GM21515 (cell line): Measurements from ENCODE around the gene MUC5AC.
"Not testable (repeated sequence)": the region's sequence is repeated elsewhere in the genome, so short reads cannot be mapped to it uniquely, and the experiment has no call there.

ENCODE experiments used
- ATAC-seq: cut with Tn5 transposase; IDR thresholded peaks from one replicate; pipeline ENCODE4 v1.9.1; 2021; ENCODE audit not compliant: unreplicated experiment

MUC5AC gene, protein sequence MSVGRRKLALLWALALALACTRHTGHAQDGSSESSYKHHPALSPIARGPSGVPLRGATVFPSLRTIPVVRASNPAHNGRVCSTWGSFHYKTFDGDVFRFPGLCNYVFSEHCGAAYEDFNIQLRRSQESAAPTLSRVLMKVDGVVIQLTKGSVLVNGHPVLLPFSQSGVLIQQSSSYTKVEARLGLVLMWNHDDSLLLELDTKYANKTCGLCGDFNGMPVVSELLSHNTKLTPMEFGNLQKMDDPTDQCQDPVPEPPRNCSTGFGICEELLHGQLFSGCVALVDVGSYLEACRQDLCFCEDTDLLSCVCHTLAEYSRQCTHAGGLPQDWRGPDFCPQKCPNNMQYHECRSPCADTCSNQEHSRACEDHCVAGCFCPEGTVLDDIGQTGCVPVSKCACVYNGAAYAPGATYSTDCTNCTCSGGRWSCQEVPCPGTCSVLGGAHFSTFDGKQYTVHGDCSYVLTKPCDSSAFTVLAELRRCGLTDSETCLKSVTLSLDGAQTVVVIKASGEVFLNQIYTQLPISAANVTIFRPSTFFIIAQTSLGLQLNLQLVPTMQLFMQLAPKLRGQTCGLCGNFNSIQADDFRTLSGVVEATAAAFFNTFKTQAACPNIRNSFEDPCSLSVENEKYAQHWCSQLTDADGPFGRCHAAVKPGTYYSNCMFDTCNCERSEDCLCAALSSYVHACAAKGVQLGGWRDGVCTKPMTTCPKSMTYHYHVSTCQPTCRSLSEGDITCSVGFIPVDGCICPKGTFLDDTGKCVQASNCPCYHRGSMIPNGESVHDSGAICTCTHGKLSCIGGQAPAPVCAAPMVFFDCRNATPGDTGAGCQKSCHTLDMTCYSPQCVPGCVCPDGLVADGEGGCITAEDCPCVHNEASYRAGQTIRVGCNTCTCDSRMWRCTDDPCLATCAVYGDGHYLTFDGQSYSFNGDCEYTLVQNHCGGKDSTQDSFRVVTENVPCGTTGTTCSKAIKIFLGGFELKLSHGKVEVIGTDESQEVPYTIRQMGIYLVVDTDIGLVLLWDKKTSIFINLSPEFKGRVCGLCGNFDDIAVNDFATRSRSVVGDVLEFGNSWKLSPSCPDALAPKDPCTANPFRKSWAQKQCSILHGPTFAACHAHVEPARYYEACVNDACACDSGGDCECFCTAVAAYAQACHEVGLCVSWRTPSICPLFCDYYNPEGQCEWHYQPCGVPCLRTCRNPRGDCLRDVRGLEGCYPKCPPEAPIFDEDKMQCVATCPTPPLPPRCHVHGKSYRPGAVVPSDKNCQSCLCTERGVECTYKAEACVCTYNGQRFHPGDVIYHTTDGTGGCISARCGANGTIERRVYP (N-terminal part only)

DNA sequence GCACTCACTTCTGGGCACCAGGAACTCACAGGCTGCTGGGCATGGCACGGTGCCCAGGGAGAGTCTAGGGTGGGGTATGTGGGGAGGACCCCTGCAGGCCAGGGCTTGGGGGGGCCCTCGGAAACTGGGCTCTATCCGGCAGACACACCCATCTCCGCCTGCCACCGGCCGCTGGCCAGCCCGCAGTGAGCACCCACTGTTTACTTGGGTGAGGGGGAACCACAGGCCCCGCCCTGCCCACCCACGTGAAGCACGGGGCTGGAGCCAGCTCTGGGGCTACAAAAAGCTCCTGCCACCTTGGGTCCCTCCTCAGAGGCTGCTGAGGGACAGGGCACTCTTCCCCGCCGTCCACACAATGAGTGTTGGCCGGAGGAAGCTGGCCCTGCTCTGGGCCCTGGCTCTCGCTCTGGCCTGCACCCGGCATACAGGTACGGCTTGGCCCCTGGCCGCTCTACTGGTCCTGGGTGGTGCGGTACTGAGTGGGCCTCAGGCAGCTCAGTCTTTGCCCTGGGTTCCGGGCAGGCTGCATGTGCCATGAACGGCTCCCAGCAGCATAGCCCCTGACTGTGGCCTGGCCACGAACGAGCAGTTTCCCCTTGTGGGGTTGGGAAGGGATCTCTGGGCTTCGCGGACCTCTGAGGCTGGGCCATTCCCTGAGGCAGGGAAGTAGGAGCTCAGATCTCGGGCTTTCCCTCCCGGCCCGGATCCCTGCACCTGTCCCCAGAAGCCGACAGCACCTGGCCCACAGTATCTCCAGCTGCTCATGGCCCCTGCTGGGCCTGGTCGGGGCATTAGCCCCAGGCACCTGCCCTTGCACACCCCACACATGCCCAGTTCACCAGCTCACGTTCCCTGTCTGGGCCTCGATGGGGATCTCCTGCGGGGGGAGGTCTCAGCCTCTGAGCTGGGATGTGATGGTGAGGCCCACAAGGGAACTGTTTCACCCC, at the start of gene MUC5AC:
Gene MUC5AC (plus strand): TSS at position 309 of the 947 bp plus-strand sequence. CDS start 47 bp downstream, at position 356.
- ATAC-seq = no peak

DNA sequence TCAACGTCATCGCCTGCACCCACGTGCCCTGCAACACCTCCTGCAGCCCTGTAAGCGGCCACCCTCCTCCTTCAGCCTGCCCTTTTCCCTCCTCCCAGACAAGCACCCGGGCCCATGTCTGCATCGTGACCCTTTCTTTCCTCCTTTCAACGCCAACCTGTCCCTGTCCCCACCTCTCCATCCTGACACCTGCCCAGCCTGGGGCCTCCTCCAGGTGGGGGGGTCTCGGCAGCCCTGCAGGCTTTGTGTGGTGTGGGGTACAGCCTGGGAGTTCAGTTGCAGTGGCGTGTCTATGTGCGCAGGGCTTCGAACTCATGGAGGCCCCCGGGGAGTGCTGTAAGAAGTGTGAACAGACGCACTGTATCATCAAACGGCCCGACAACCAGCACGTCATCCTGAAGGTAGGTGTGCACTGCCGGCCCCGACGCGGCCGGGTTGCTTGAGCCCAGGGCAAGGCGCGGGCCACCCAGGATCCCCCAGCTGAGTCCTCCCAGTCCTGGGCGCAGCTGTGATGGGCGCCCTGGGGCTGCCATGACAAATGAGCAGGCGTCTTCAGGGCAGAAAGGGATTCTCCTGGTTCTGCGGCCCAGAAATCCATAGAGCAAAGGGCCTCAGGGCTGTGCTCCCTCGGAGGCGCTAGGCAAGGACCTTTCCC, 49.4 kb upstream of the MUC5AC start:
- ATAC-seq = no peak

- no peak for ATAC-seq
Observed at GRCh38 chr11:1109101-1109917, 48.4 kb upstream of the MUC5AC start.

DNA sequence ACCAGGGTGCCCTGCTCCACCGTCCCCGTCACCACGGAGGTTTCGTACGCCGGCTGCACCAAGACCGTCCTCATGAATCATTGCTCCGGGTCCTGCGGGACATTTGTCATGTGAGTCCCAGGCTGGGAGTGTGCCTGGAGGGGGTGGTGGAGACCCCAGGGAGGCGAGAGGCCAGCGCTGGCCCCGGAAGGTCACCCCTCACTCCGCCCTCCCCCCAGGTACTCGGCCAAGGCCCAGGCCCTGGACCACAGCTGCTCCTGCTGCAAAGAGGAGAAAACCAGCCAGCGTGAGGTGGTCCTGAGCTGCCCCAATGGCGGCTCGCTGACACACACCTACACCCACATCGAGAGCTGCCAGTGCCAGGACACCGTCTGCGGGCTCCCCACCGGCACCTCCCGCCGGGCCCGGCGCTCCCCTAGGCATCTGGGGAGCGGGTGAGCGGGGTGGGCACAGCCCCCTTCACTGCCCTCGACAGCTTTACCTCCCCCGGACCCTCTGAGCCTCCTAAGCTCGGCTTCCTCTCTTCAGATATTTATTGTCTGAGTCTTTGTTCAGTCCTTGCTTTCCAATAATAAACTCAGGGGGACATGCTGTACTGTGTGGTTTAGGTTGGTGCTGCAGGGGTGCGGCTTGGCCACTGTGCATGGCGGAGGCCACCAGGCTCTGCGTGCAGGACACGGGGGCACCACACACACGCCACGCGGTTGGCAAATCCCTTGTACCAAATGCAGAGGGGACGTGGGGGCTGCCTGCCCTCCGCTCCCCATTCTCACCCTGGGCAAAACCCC, 47.6 kb upstream of the MUC5AC start:
- ATAC-seq = no peak

DNA sequence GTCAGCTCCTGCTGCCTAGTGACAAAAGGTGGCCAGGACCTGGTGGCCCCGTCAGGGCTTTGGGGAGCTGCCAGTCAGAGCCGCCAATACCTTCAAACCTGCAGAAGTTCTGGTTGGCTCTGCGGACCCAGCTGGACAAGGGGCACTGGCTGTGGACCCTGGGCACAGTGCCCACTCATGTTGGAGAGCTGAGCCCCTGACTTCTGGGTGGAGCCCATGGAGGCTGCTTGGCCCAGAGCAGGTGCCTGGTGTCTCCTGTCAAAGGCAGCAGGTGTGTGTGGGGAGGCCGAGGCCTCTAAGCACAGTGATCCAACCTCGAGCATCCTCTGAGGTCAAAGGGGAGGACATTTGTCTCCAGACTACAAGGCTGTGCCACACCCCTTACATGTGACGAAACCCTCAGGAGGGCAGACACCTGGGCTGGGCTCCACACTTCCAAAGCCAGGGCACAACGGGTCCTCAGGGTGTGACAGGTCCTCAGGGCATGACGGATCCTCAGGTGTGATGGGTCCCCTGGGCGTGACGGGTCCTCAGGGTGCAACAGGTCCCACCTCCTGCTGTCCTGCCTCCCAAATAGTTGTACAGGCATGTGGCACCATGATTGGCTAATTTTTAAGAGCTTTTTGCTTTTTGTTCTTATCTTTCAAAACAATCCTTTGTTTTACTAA, 46.1 kb upstream of the MUC5AC start:
- ATAC-seq = no peak

DNA sequence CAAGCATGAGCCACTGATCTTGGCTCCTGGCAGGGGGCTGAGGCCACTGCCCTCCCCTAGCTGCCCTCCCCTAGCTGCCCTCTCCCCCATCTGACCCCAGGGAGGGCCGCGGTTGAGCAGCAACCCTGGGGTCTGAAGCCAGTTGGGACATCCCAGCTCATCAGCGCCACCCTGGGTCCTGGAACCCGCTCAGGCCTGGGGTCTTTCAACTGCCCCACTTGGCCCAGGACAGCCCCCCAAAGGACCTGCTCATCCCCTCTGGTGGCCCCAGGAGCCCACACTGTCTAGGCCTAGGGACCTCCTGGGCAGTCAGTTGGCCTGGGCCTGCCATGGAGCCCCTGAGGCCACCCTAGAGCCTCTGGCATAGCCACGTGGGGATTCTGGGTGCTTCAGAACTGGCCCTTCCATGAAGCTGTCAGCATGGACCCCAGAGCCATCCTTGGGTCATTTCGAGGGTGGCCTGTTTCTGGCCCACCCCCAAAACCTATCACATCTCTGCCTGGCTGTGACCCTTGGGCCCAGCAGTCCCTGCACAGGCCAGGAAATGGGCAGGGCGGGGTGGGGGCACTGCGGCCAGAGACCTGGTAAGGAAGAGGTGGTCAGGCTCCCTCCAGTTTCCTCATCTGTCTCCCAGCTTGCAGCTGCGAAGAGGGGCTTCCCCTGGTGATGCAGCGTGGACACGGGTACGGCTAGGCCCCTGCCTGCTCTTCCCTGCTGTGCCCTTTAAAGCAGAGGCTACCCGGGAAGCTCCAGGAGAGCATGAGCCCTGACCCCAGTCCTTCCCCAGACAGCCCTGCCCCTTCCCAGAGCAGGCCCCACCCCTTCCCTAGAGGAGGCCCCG, 45.2 kb upstream of the MUC5AC start:
- ATAC-seq = no peak

DNA sequence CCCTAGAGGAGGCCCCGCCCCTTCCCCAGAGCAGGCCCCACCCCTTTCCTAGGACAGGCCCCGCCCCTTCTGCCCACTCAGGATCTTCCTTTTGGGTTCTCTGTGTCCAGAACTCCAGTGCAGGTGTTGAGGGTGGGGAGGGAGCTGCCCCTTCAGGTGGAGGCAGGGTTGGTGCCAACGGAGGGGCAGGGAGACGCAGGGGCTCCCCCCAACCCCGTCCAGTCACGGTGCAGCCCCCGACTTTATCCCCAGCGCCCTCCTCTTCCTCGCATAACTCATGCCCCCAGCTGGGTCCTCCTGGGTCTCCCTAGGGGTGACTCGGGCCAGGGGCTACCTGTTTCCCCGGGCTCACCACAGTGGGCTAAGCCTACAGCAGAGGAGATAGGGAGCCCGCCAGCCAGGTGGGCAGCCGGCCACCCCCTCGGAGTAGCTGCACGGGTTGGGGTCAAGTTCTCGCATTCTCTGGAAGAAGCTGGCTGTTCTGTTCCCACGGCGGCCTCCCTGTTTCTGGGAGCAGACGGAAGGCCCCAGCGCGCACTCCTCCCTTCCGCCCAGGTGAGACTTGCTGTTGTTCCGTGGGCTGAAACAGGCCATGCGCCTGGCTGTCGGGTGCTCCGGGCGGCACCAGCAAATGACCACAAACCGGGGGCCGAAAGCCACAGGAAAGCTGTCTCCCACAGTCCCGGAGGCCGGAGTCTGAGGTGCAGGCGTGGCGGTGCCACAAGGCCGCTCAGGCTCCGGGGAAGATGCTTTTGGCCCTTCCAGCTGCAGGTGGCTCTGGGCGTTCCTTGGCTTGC, 44.1 kb upstream of the MUC5AC start:
- ATAC-seq = no peak

- not testable (repeated sequence) for ATAC-seq
Observed at GRCh38 chr11:1115292-1115691, 42.5 kb upstream of the MUC5AC start.

GRCh38 chr11:1116104-1116503, 41.6 kb upstream of the MUC5AC start:
- no peak for ATAC-seq

- ATAC-seq = no peak
Observed at GRCh38 chr11:1116666-1117390, 40.9 kb upstream of the MUC5AC start.

DNA sequence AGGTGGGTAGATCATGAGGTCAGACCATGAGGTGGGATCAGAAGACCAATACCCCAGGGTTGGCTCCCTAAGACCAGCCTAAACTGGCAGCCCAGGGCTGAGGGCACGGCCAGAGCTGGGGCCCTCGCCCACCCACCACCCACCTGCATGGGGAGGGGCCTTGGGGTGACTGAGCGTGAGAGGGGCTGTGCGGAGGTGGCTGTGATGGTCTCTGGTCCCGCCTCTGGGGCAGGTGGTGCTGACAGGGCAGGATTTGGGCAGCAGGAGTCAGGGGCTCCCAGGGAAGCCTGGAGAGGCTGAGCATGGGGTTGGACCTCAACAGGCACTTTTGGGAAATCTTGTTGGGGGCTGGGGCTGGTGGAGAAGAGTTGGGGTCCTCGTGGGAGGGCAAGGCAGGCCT, 39.8 kb upstream of the MUC5AC start:
- ATAC-seq = no peak

GRCh38 chr11:1118755-1119603, 38.8 kb upstream of the MUC5AC start:
- no peak for ATAC-seq

DNA sequence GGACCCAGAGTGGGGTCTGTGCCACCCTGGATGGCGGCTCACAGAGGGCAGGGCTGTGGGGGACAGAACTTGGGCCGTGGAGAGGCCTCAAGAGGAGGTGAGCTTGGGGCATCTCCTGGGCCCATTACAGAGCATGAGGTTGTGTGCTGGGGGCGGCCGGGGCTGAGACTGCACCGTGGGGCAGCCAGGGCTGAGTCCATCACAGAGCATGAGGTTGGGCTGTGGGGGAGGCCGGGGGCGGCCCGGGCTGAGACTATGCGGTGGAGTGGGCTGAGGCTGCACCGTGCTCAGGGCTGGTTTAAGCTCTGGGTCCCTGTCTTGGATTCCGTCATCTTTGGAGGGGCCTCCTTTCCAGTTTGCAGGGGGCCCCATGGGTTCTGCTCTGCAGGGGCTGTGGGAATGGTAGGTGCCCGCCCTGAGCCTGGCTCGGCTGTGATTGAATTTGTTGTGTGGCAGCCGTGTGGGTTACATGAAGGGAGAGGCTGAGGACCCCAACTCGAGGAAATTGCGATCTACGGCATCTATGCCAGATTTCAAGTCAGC, 38.1 kb upstream of the MUC5AC start:
- no peak for ATAC-seq
